H1 (cell line): Measurements from ENCODE around the gene MACROD1. TPM values are rescaled to one million over a fixed set of nuclear protein-coding genes. Genes with fewer than 3 reads are reported as not detected.

ENCODE experiments used
- CTCF ChIA-PET: fragments of 300-600 bp; sonication (Branson Sonifier 250); formaldehyde crosslinking; loops from one replicate; lab custom pipeline; 2021; ENCODE audit not compliant: partially characterized antibody; lab: Charles Lee
- POLR2A ChIA-PET: fragments of 300-600 bp; sonication (Branson Sonifier 250); formaldehyde crosslinking; loops from one replicate; lab custom pipeline; 2021; ENCODE audit warnings: inconsistent platforms; ENCODE audit not compliant: partially characterized antibody; lab: Charles Lee
- DNase-seq, 2 experiments: peaks; one replicate each; pipeline versions ENCODE4 v3.0.0 to v3.0.0-alpha.2; 2010 to 2022; ENCODE audit warnings: low spot score in 2 of 2, low read depth in 1 of 2, mixed read lengths in 1 of 2
- FAIRE-seq: peaks from 2 replicates; lab custom pipeline; 2011; peaks lifted over from hg19 to GRCh38; lab: Jason Lieb, UNC
- H2AFZ ChIP-seq: 2 replicates; pipeline ENCODE4 v1.8.1; 2012; ENCODE audit warnings: low read length, inconsistent platforms
- H2AK5ac ChIP-seq: 2 replicates; pipeline ENCODE4 v1.6.1; 2013; ENCODE audit warnings: low read depth, low read length
- H2BK120ac ChIP-seq: replicated peaks from 2 replicates; pipeline ENCODE3; 2013; ENCODE audit warnings: low read depth, low read length, inconsistent platforms
- H2BK12ac ChIP-seq: 2 replicates; pipeline ENCODE4 v1.6.1; 2013; ENCODE audit warnings: low read depth, low read length
- H2BK15ac ChIP-seq: 2 replicates; pipeline ENCODE4 v1.6.1; 2013; ENCODE audit warnings: low read length
- H2BK20ac ChIP-seq: 2 replicates; pipeline ENCODE4 v1.6.1; 2013; ENCODE audit warnings: low read length
- H2BK5ac ChIP-seq: 2 replicates; pipeline ENCODE4 v1.6.1; 2013; ENCODE audit warnings: low read depth, low read length
- H3K14ac ChIP-seq: 2 replicates; pipeline ENCODE4 v1.6.1; 2013; ENCODE audit warnings: inconsistent platforms; ENCODE audit not compliant: insufficient read length
- H3K18ac ChIP-seq: 2 replicates; pipeline ENCODE4 v1.6.1; 2013; ENCODE audit warnings: low read length; ENCODE audit errors: extremely low read depth
- H3K23ac ChIP-seq: 2 replicates; pipeline ENCODE4 v1.6.1; 2013; ENCODE audit warnings: inconsistent platforms; ENCODE audit not compliant: insufficient read length
- H3K23me2 ChIP-seq: 2 replicates; pipeline ENCODE4 v1.6.1; 2013; ENCODE audit warnings: low read depth, low read length
- H3K27ac ChIP-seq: 2 replicates; pipeline ENCODE4 v1.6.1; 2011; ENCODE audit warnings: low read depth, low read length, inconsistent platforms
- H3K27me3 ChIP-seq, 4 experiments: replicated peaks in 1 of 4; 1 replicate in 1 of 4; 2 replicates in 3 of 4; pipeline versions ENCODE4 v1.6.1 to v1.8.1; 2011 to 2013; ENCODE audit warnings: low read length in 3 of 4, mild to moderate bottlenecking in 3 of 4, inconsistent platforms in 2 of 4, mixed read lengths in 2 of 4, moderate library complexity in 1 of 4; ENCODE audit not compliant: control insufficient read depth in 3 of 4, insufficient read depth in 3 of 4; ENCODE audit errors: extremely low read depth in 1 of 4
- H3K36me3 ChIP-seq, 4 experiments: 2 replicates each; pipeline versions ENCODE4 v1.6.1 to v1.8.1; 2011 to 2013; ENCODE audit warnings: mild to moderate bottlenecking in 4 of 4, low read length in 3 of 4, moderate library complexity in 2 of 4, control low read depth in 1 of 4, inconsistent platforms in 1 of 4; ENCODE audit not compliant: insufficient read depth in 4 of 4, control insufficient read depth in 2 of 4
- H3K4ac ChIP-seq: replicated peaks from 2 replicates; pipeline ENCODE3; 2013; ENCODE audit warnings: low read length, low read depth, mixed read lengths, inconsistent platforms; ENCODE audit not compliant: insufficient read length
- H3K4me1 ChIP-seq, 4 experiments: replicated peaks in 1 of 4; 1 replicate in 1 of 4; 2 replicates in 3 of 4; pipeline versions ENCODE4 v1.6.1 to v1.8.1; 2011 to 2013; ENCODE audit warnings: low read length in 3 of 4, inconsistent platforms in 2 of 4, mixed read lengths in 1 of 4; ENCODE audit not compliant: insufficient read depth in 4 of 4, control insufficient read depth in 3 of 4
- H3K4me2 ChIP-seq, 2 experiments: 2 replicates each; pipeline versions ENCODE4 v1.6.1 to v1.8.1; 2011 to 2013; ENCODE audit warnings: low read depth in 2 of 2, low read length in 2 of 2, control low read depth in 1 of 2, inconsistent platforms in 1 of 2, mild to moderate bottlenecking in 1 of 2; ENCODE audit not compliant: insufficient read depth in 1 of 2
- H3K4me3 ChIP-seq, 4 experiments: fragments of 200-600, 300-600 bp in 1 of 4; sonication (generic), shearing (Covaris generic), sonication (Bioruptor Twin) in 1 of 4; 2 replicates each; pipeline versions ENCODE4 v1.5.1 to v1.8.1; 2011 to 2016; ENCODE audit warnings: low read length in 4 of 4, low read depth in 3 of 4, control low read depth in 2 of 4, inconsistent platforms in 2 of 4, mild to moderate bottlenecking in 2 of 4, mixed read lengths in 1 of 4, moderate library complexity in 1 of 4; ENCODE audit not compliant: insufficient read depth in 2 of 4; ENCODE audit errors: extremely low read depth in 1 of 4
- H3K56ac ChIP-seq: replicated peaks from 2 replicates; pipeline ENCODE3; 2013; ENCODE audit warnings: low read depth, mild to moderate bottlenecking, mixed read lengths, low read length, inconsistent platforms; ENCODE audit not compliant: insufficient read length
- H3K79me1 ChIP-seq: 2 replicates; pipeline ENCODE4 v1.6.1; 2013; ENCODE audit warnings: low read depth, low read length, control low read depth
- H3K79me2 ChIP-seq, 2 experiments: 2 replicates each; pipeline versions ENCODE4 v1.6.1 to v1.8.1; 2012 to 2013; ENCODE audit warnings: low read length in 2 of 2, mild to moderate bottlenecking in 2 of 2, inconsistent platforms in 1 of 2; ENCODE audit not compliant: insufficient read depth in 2 of 2, control insufficient read depth in 1 of 2
- H3K9ac ChIP-seq, 4 experiments: replicated peaks in 1 of 4; 1 replicate in 1 of 4; 2 replicates in 3 of 4; pipeline versions ENCODE4 v1.6.1 to v1.8.1; 2011 to 2013; ENCODE audit warnings: low read depth in 3 of 4, low read length in 3 of 4, control low read depth in 2 of 4, mild to moderate bottlenecking in 2 of 4, moderate library complexity in 2 of 4, inconsistent platforms in 1 of 4; ENCODE audit errors: extremely low read depth in 1 of 4
- H3K9me3 ChIP-seq, 2 experiments: 2 replicates each; pipeline versions ENCODE4 v1.6.1 to v1.8.1; 2012 to 2013; ENCODE audit warnings: mild to moderate bottlenecking in 2 of 2, moderate library complexity in 2 of 2, control low read depth in 1 of 2, inconsistent platforms in 1 of 2, low read depth in 1 of 2, low read length in 1 of 2, mixed read lengths in 1 of 2; ENCODE audit not compliant: insufficient read depth in 2 of 2
- H4K20me1 ChIP-seq, 2 experiments: replicated peaks in 1 of 2; 2 replicates each; pipeline versions ENCODE3 to v1.8.1; 2011 to 2013; ENCODE audit warnings: inconsistent platforms in 2 of 2, low read length in 2 of 2, mild to moderate bottlenecking in 1 of 2; ENCODE audit not compliant: insufficient read depth in 2 of 2, control insufficient read depth in 1 of 2
- H4K5ac ChIP-seq: 2 replicates; pipeline ENCODE4 v1.6.1; 2013; ENCODE audit warnings: low read length, low read depth, mixed read lengths, inconsistent platforms; ENCODE audit not compliant: insufficient read length
- H4K8ac ChIP-seq: 2 replicates; pipeline ENCODE4 v1.8.0; 2013; ENCODE audit warnings: mild to moderate bottlenecking, moderate library complexity, low read length, inconsistent platforms; ENCODE audit not compliant: insufficient read depth; ENCODE audit errors: extremely low read depth
- H4K91ac ChIP-seq: replicated peaks from 2 replicates; pipeline ENCODE3; 2013; ENCODE audit warnings: low read length, mixed read lengths, inconsistent platforms; ENCODE audit not compliant: insufficient read length
- BACH1 ChIP-seq: IDR thresholded peaks from 2 replicates; pipeline ENCODE4 v1.6.1; 2012; ENCODE audit warnings: low read length, improper control_type of control experiment
- BCL11A ChIP-seq, 2 experiments: IDR thresholded peaks; one replicate each; pipeline ENCODE4 v1.6.1; 2011; ENCODE audit warnings: low read depth in 2 of 2, low read length in 2 of 2, mild to moderate bottlenecking in 2 of 2
- E2F6 ChIP-seq: IDR thresholded peaks from 2 replicates; pipeline ENCODE4 v1.6.1; 2012; ENCODE audit warnings: inconsistent platforms
- EGR1 ChIP-seq: IDR thresholded peaks from 2 replicates; pipeline ENCODE4 v1.6.1; 2011; ENCODE audit warnings: low read depth, low read length, borderline replicate concordance
- NRF1 ChIP-seq: IDR thresholded peaks from 2 replicates; pipeline ENCODE4 v1.6.1; 2011; ENCODE audit warnings: mild to moderate bottlenecking, low read depth, low read length, improper control_type of control experiment
- SP2 ChIP-seq: IDR thresholded peaks from 2 replicates; pipeline ENCODE4 v1.6.1; 2012; ENCODE audit warnings: mild to moderate bottlenecking, low read length, inconsistent platforms
- SRF ChIP-seq: IDR thresholded peaks from 2 replicates; pipeline ENCODE4 v1.6.1; 2011; ENCODE audit warnings: mild to moderate bottlenecking, low read depth, low read length, moderate library complexity
- TAF7 ChIP-seq: optimal IDR thresholded peaks from 2 replicates; pipeline ENCODE3; 2011; ENCODE audit warnings: low read depth, mild to moderate bottlenecking, inconsistent platforms, low read length, moderate library complexity, borderline replicate concordance
- TBP ChIP-seq: IDR thresholded peaks from 2 replicates; pipeline ENCODE4 v1.6.1; 2011; ENCODE audit warnings: low read depth, low read length, improper control_type of control experiment
- WGBS, 2 experiments: shearing (Covaris generic) in 1 of 2; methylation state at CpG; one replicate each; pipeline versions ENCODE4 v1.1.6 to v1.1.7; 2013 to 2015; ENCODE audit warnings: low lambda C conversion rate in 2 of 2, mixed read lengths in 2 of 2, inconsistent platforms in 1 of 2, low coverage in 1 of 2, missing lambda C conversion rate in 1 of 2; ENCODE audit not compliant: insufficient replicate concordance in 2 of 2, insufficient coverage in 1 of 2, insufficient read length in 1 of 2; ENCODE audit errors: extremely low coverage in 1 of 2, missing lambda C conversion rate in 1 of 2; 5-methylcytosine and 5-hydroxymethylcytosine counted together
- polyA plus RNA-seq, 7 experiments: library from polyadenylated mRNA; depleted of rRNA in 3 of 7; stranded (reverse) in 5 of 7; unstranded in 2 of 7; fragments of >200 nt in 5 of 7; fragments of 200-250 nt in 2 of 7; gene quantifications; 1 replicate in 5 of 7; 2 replicates in 1 of 7; 4 replicates in 1 of 7; pipeline versions ENCODE4 v1.2.1 to v1.2.3, GENCODE V29; 2011 to 2013; ENCODE audit warnings: missing spikeins in 2 of 7, mixed read lengths in 2 of 7
- total RNA-seq: library from RNA; stranded (reverse); fragmentation: NEBNext Ultra II Directional; extraction: Animal tissue kit (Norgen Biotek cat#: 25700); gene quantifications from 2 replicates; pipeline ENCODE4 v1.2.1, GENCODE V29; 2021

MACROD1 gene
- total and polyA plus RNA-seq, 2 of the 8 experiments (the other 6 are each of a cell fraction or from before 2014, with no cell fraction given): 19.5 to 34.1 TPM

DNA sequence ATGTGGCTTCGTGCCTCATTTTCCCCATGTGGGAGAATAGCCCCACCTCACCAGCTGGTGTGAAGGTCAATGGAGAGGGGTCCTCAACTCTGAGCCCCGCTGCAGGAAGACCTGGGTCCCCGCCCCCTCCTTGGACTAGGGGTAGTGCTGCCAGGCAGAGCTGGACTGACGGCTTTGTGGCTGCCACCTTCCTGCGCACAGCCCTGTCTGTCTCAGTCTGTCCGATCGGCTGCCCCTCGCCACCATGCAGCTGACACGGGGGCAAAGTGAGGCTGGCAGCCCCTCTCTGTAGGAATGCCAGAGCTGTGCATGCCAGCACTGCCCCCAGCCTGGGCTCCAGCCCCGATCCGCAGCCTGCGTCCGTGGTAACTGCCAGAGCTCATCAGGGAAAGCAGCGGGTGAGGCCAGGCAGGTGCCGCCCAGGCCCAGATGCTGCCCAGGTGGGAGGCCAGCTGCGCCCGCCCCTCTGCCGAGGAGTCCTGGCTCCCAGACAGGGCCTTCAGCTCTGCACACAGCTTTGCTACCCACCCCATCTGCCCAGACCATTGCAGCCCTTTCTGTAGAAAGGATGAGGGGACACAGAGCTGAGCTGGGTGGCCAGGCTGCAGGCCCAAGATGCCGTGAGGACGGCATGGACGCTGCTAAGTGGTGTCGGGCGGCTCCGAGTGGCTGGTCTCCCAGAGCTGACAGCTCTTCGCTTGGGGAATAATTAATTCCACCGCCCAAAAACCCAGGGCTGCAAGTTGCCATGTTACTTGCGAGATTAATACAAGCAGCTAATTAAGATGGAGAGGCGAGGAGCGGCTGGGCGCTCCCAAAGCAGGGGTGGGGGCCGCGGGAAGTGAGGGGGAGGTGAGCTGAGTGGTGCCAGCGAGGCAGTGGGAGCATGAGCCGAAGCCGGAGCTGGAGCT lies 149.7 kb downstream of the MACROD1 start:
- Histone ChIP-seq H3K36me3 (no peaks in the 10 kb centered on the region), H2BK15ac (no peak overlapping the region), H4K5ac (no peak overlapping the region), H3K79me2 (no peaks in the 10 kb centered on the region), H2BK5ac (no peak overlapping the region; the same call in 1 of the 2 replicates), H4K8ac (no peak overlapping the region), H3K14ac (no peak overlapping the region), H2AFZ (no peak overlapping the region), H3K27me3 (peaks cover 2 to 56% (median 32%) of the 10 kb centered on the region in 4 experiments), H3K4me3 (no peak overlapping the region), H3K23ac (no peak overlapping the region), H3K4ac (no peak overlapping the region), H2AK5ac (peak overlapping the region; percentile 16; the same call in 1 of the 2 replicates), H3K23me2 (no peaks in the 10 kb centered on the region), H4K91ac (no peak overlapping the region), H3K79me1 (no peaks in the 10 kb centered on the region), H3K27ac (no peak overlapping the region), H2BK20ac (no peak overlapping the region), H2BK12ac (no peak overlapping the region), H3K56ac (no peak overlapping the region), H3K9ac (no peak overlapping the region), H2BK120ac (no peak overlapping the region), H3K9me3 (no peaks in the 10 kb centered on the region; a peak in 1 of 4 replicates), H4K20me1 (peaks cover 3 to 4% of the 10 kb centered on the region in 2 experiments), H3K4me1 (peaks cover 0 to 13% (median 7%) of the 10 kb centered on the region in 4 experiments; a peak in 6 of 7 replicates), H3K18ac (no peak overlapping the region), H3K4me2 (no peak overlapping the region)
- FAIRE-seq: no peak
- no peak for TF ChIP-seq EGR1
- TF ChIP-seq NRF1: no peak
- TF ChIP-seq SP2: no peak
- no peak for TF ChIP-seq BACH1
- TF ChIP-seq TAF7: no peak
- TF ChIP-seq E2F6: no peak
- TF ChIP-seq BCL11A (IDR thresholded peaks at IDR 0.05; ENCODE audit: low read depth in 2 of 2, low read length in 2 of 2): no peak
- no peak for TF ChIP-seq TBP
- no peak for TF ChIP-seq SRF
- no peak for DNase-seq
- 94% methylated on average over 25 of the region's 35 CpGs; no CpG with 5 or more reads in 1 of the 2 experiments for WGBS, 2 experiments
- ChIA-PET POLR2A (interaction anchor here (1.1 to 1.8 kb wide), 5 partner anchors 9 to 29 kb away, joined by 3 to 12 read pairs (median 4); no protein-coding TSS in a partner anchor), CTCF (interaction anchor here (0.6 to 8.2 kb wide), 18 partner anchors 8 to 141 kb away, joined by 3 to 74 read pairs (median 4); no protein-coding TSS in a partner anchor)
